SKM-1 (cell line): ENCODE measurements around the gene B3GNT5.
A peak's percentile ranks its signal among the peaks of the same experiment; 100 is the strongest.

Source experiments
- DNase-seq: peaks from one replicate; lab custom pipeline; 2025; ENCODE audit not compliant: unreplicated experiment; lab: John Stamatoyannopoulos, UW

The B3GNT5 gene

DNA sequence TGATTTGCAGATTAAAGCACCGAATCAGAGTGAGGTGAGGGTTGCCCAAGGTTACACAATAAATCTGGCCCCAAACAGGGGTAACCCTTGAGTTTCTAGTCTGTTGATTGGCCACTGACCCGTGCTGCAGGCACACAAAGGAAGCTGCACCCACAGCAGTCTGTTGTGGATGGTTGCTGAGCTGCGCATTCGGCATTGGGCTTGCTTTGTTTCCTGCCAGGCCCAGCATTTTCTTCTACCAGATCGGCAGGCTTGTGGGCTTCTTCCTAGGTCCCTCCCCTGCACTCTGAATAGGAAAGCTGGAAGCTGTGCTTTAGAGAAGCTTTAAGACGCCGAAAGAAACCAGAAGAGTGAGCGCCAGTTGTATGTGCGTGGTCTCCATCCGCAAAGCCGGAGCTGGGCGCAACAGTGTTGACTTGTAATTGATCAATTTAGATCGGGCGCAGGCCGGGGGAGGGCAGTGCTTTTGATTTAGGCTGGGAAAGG, 12.1 kb downstream of the B3GNT5 start:
- no peak for DNase-seq

DNA sequence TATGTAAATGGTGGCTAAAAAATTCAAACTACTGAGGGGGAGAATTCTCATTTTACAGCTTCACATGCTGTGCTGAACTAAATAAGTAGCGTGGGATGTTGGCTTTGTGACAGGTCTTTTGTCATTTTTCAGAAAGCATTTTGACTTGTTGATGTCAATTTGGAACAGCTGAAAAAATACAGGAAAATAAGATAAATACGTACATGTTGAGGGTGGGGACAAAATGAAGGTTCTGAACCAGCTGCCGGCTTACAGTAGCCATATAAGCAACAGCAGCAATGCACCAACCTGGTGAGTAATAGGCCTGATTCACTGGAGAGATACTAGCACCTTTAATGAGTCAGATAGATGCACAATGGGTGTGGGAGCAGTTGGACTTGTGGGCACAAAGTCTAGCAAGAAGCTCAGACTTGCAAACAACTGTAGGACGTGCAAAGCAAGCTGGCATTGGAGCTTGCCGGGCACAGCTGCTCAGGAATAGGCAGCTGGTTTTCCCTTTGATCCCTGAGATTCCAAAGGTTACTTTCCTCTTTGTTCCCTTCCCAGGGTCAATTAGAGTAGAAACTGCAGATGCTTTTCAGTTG, 12.9 kb downstream of the B3GNT5 start:
- no peak for DNase-seq

DNA sequence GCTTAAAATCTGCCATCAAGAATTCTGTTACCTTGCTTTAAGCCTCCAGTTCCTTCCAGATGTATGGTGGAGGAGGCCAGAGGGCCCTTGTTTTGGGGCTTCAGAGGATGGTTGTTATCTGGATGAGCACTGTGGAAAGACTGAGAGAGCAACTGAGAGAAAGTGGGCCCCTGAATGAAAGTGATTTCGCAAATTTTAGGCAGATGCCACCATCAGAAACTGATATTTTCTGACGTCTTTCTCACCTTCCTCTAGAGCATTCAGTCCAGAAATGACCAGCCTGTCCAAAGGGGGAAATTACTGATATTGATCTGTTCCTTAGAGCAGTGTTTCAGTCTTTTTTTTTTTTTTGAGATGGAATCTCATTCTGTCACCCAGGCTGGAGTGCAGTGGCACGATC, 13.4 kb downstream of the B3GNT5 start:
- no peak for DNase-seq

DNA sequence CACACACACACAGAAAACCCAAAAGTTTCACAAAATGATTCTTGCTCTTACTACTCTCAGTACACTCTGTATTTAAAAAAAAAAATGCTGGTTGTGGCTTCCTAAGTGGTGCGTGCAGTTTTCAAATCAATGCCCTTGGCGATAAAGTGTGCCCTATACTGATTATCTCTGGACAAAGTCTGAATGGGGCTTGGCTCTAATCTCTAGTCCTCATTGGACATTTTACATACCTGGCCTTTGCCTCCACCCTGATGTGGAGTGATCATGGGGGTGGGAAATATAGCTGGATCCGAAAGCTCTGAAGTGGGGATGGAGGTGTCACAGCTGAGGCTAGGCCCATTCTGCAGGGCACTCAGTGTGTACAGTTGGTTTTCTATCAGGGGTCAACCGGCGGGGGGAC, 14.1 kb downstream of the B3GNT5 start:
- DNase-seq = no peak

DNA sequence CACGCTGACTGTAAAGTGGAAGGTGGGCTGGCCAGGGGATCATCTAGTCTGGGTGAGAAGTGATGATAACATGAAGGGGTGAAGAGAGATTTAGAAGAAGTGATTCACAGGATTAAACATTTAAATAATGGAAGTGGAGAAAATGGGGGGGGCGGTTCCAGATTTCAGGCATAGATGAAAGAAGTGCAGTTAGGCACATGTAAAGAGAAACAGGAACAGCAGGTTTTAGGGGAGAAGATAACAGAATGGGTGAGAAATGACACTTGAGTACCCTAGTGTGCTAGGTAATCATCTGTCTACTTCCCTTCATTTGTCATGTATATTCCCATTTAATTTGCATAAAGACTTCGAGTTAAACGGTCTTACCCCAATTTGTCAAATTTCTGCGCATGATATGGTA, 15.3 kb downstream of the B3GNT5 start:
- no peak for DNase-seq

DNA sequence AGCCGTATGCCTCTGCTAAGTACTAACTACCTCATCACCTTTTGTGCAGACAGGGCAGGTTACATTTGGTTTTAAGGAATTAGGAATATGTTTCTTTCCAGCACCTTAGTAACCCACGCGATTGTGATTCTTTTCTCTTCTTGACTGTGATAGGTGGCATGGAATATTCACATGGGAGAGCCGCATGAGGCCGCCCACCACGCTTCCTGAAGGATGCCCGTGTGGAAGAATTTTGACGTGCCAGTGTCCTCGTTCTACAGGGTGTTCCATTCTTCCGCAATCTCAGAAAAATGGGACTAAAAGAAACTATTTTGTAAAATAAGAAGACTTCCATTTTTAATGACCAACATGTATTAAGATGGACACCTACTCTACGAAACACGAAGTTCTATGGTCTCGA, 16.3 kb downstream of the B3GNT5 start:
- DNase-seq = no peak

DNA sequence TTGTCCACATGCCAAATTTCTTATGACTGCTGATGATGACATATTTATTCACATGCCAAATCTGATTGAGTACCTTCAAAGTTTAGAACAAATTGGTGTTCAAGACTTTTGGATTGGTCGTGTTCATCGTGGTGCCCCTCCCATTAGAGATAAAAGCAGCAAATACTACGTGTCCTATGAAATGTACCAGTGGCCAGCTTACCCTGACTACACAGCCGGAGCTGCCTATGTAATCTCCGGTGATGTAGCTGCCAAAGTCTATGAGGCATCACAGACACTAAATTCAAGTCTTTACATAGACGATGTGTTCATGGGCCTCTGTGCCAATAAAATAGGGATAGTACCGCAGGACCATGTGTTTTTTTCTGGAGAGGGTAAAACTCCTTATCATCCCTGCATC, 17.3 kb downstream of the B3GNT5 start:
- DNase-seq = no peak

DNA sequence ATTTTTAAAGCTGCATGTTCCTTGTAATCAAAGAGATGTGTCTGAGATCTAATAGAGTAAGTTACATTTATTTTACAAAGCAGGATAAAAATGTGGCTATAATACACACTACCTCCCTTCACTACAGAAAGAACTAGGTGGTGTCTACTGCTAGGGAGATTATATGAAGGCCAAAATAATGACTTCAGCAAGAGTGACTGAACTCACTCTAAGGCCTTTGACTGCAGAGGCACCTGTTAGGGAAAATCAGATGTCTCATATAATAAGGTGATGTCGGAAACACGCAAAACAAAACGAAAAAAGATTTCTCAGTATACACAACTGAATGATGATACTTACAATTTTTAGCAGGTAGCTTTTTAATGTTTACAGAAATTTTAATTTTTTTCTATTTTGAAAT, 19.1 kb downstream of the B3GNT5 start:
- DNase-seq = no peak

DNA sequence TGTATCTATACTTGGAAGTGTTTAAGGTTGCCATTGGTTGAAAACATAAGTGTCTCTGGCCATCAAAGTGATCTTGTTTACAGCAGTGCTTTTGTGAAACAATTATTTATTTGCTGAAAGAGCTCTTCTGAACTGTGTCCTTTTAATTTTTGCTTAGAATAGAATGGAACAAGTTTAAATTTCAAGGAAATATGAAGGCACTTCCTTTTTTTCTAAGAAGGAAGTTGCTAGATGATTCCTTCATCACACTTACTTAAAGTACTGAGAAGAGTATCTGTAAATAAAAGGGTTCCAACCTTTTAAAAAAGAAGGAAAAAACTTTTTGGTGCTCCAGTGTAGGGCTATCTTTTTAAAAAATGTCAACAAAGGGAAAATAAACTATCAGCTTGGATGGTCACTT, 19.7 kb downstream of the B3GNT5 start:
- DNase-seq = no peak

DNA sequence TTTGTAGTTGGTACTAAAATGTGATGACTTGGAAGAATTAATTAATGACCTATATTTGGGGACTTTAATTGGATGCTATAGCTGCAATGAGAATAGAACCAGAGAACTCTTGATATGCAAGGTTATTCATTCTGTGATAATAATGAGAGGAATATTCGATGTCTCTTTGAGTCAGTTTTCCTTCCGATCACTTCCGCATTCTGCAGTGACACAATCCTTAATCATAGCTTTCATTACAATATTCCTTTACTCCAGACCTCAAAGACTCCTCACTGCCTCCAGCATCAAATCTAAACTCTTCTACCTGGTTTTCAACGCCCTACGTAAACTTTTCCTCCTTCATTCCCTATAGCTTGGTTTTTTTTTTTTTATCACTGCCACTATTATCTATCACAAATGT, 21.6 kb downstream of the B3GNT5 start:
- no peak for DNase-seq

DNA sequence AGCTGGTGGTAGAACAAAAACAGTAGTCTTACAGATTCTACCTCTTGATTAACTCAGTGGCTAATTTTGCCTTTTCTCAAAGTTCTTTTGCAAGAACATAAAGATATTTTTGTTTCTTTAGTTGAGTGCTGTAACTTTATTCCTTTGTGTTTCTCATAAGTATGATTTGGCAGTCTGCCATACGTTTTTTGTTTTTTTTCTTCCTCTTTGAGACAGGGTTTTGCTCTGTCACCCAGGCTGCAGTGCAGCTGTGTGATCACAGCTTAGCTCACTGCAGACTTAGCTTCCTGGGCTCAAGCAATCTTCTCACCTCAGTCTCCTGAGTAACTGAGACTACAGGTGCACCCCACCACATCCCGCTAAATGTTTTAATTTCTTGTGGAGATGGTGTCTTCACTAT, 22.4 kb downstream of the B3GNT5 start:
- DNase-seq = peak; percentile 33

DNA sequence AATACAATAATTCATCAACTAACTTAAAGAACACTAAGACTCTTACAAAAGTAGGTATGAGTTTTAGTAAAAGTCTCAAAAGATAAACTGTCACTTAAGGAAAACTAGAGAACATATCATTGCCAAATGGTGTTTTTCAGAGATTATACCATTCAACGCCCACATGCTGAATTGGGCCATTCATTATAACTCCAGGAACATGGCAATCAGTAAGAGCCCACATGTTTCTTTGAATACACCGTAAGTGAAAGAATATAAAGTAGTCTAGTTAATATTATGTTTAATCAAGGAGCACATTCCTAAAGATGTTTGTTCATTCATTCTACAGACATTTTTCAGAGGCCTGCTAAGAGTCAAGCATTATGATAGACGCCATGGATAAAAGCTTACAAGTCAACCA, 22.9 kb downstream of the B3GNT5 start:
- no peak for DNase-seq

DNA sequence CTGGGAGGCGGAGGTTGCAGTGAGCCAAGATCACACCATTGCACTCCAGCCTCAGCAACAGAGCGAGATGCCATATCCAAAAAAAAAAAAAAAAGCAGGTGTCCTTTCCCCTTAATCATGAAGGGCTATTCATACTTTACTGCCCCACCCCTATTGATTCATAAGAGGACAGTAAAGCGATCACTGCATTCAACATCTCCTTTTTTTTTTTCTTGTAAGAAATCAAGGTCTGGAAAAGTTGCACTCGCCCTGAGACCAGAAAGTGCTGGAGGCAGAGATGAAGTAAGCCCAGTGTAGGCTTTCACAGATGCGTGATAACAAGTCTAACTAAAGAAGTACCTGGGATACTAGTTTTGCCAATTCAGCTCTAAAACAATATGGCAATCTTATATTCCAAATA, 24.2 kb downstream of the B3GNT5 start:
- DNase-seq = no peak

DNA sequence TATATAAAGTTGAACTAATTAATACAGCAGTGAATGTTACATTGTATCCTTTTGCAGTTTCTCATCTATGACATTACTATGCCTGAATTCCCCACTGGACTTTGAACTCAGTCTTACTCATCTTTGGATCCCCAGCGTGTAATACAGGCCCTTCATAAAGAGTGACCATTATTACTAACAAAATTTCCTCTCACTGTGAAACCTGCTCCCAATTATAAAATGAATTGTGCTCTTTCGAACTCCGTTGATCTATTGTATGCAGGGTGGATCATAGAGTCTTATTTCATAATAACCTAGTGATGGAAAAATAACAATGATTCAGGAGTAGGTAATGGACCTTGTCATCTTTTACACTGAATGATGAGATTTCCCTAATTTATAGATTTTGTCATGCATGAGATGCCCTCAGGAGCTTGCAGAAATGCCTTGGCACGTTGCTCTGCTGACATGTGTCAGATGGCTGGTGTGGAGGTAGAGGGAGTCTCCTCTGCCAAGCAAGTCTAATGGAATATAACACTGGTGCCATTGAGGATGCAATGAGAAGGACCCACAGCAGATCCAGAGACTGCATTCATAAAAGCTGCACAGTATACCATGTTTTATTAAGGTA, 25.5 kb downstream of the B3GNT5 start:
- DNase-seq = no peak

DNA sequence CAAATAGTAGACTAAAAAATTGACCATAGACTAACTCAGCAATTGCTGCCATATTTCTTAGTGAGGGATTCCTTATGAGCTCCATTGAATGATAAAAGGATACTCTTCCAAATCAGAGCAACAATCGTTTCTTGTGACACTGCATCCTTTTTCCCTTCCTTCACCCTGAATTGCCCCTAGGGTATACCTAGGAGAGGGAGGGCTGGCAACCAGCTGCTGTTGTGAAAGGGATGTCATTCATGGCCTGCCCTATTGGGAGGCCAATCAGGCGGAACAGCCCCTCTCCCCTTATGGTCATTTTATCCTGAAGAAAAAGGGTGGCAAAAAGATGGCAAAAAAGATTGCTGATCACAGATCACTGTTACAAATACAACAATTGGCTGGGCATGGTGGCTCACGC, 26.3 kb downstream of the B3GNT5 start:
- DNase-seq = no peak

DNA sequence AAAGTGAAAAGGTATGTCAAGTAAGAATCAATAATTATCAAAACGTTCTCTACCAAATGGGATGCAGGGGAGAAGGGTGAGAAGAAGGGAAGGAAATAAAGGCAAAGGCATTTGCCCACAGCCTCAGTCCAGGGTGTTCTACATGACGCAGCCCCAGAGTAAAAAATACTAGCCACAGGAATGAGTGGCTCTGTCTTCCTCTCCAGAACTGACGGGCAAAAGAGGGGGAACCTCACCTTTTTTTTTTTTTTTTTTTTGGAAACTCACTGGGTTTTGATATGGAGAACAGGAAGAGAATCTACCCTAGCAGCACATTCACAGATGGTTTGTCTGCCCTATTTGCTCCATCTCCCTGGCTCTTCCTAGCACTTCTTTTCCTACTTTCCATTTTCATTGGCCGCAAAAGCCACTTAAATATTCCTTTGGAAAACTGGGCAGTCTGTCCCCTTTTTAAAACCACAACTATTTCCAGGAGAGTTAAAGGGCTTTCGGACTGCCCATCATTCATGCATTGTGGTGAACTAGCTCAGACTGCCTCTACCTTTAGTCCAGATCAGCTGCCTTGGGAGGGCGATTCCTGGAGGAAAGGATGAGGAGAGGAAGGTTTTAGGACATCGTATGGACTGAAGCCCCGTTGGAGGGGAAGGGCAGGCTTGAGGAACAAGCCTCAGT, 28.2 kb downstream of the B3GNT5 start:
- no peak for DNase-seq

DNA sequence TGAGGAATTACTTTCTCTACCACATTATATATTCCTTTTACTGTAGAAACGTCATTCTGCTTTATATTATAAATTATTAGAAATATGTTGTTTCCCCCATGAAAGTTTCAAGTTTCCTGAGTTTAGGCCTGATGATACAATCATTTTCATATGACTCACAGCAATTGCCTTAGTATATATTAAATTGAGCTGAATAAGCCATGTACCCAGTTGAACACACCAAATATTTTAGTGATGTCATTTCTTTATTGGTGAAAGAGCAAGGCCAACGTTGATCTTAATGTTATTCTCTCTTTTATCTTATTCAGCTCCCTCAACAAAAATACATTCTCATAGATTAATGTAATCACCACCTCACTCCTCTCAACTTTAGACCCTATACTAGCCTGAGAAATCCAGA, 30.8 kb downstream of the B3GNT5 start:
- no peak for DNase-seq

DNA sequence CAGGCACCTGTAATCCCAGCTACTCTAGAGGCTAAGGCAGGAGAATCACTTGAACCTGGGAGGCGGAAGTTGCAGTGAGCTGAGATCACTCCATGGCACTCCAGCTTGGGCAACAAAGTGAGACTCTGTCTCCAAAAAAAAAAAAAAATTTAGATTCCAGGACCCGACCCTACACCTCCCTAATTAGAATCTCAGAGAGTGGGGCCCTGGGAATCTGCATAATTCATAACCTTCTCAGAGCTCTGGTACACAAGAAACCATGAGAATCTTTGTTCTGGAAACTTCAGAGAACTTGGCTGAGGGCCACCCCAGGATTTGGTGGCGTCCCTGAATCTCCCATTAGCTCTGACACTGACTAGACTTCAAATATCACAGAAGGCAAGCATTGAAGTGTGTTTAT, 31.5 kb downstream of the B3GNT5 start:
- no peak for DNase-seq

DNA sequence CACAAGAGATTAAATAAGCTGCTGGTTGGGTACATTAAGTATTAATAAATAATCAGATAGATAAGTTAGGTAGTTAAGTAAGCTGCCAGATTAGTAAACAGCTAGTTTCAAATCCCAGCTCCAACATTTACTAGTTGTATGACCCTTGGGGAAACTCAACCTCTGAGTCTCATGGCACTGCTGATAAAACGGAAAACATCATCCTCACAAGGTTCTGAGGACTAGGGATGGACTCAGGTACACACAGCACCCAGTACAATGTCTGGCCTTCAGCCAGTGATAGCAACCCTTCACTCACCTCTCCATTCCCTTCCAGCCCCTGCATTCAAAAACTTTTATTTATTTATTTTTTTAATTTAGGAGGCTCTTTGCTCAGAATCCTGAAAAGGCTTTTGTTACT, 32.3 kb downstream of the B3GNT5 start:
- no peak for DNase-seq

DNA sequence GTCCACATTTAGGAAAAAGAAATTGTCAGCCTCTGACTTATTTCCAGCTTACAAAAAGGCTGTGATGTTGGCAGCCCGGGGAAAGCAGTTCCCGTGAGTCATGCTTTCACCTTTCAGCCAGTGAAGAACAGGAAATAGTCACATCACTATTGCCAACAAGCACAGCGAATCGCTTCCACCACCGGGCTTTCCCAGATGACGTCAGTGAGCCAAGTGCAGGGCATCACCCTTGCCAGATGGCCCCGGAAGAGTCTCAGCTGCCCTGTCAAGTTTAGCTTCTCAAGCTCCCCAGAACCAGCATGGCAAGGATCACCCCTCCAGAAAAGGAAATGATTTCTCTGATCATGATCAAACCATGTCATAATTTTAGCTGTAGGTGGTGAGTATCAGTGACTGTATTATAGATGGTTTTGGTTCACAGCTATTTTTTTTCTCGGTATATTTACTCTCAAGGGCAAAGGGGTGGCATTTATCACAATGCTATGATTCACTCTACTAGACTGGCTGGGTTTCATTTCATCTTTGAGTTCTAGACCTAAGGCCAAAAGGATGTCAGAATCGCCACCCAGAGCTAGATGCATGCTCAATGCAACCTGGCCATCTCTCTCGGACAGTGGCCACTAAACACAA, 32.9 kb downstream of the B3GNT5 start:
- peak; percentile 53 for DNase-seq

DNA sequence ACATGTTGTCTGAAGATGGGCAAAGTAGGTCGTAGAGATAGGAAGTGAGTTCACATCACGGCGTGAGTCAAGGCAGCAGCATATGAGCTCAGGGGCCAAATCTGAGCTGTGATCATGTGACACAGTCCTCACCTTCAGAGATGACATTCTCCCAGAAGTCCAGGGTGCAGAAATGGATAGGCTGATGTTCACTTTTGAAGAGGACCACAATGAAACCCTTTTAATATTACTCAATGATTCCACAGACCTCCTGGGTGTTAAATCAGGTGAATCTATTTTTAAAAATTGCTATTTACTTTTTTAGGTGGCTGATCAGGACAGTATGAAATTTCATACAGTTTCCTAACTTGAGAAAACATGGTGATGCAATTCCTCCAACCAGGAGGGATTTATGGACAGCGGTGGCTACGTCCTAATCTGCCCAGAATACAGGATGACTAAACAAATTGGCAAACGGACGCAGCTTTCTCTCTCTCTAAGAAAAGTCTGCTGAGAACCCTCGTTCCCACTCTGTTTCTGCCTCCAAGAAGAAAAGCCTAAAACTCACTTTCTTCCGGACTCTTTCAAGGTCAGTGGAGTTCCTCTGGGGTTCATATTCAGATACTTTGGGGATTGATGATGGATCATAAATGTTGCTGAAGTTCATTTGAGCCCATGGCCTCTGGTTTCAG, 34.4 kb downstream of the B3GNT5 start:
- no peak for DNase-seq

DNA sequence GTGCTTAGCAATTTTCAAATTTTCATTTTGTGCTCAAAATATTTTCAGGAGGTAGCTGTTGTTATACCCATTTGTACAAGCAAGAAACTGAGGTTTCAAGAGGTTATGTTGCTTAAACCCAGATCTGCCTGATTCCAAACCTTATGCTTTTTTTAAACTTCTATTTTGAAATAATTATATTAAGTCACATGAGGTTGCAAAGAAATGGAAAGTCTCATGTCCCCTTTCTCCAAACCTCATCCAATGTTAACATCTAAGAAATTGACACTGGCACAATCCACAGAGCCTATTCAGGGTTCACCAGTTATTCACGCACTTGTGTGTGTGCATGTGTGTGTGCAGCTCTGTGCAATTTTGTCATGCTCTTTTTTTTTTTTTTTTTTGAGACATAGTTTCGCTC, 35.1 kb downstream of the B3GNT5 start:
- DNase-seq = no peak
